Kidney (tissue), 14 donors: Measurements from ENCODE around the gene RXRA. TPM values are rescaled to one million over a fixed set of nuclear protein-coding genes. Genes with fewer than 3 reads are reported as not detected.

Source experiments
- DNase-seq, 5 donors: peaks; one replicate each; pipeline ENCODE4 v3.0.0-alpha.2; 2013 to 2020
- FAIRE-seq: peaks from 2 replicates; lab custom pipeline; 2012; peaks lifted over from hg19 to GRCh38; lab: Jason Lieb, UNC
- H3K27ac ChIP-seq, 2 donors: one replicate each; pipeline ENCODE4 v1.7.0; 2013; ENCODE audit warnings: low read depth in 2 of 2, low read length in 2 of 2, inconsistent platforms in 1 of 2
- H3K27me3 ChIP-seq: one replicate; pipeline ENCODE4 v1.7.1; 2013; ENCODE audit warnings: low read length, inconsistent platforms; ENCODE audit not compliant: control insufficient read depth, insufficient read depth
- H3K36me3 ChIP-seq, 3 donors: one replicate each; pipeline versions ENCODE4 v1.7.0 to v1.7.1; 2013; ENCODE audit warnings: low read length in 3 of 3, control low read depth in 1 of 3, inconsistent platforms in 1 of 3; ENCODE audit not compliant: insufficient read depth in 3 of 3, control insufficient read depth in 2 of 3
- H3K4me1 ChIP-seq, 3 donors: one replicate each; pipeline versions ENCODE4 v1.7.0 to v1.7.1; 2013; ENCODE audit warnings: low read length in 3 of 3, inconsistent platforms in 1 of 3, low read depth in 1 of 3; ENCODE audit not compliant: control insufficient read depth in 2 of 3, insufficient read depth in 2 of 3
- H3K4me3 ChIP-seq, 3 donors: one replicate each; pipeline versions ENCODE4 v1.7.0 to v1.8.1; 2013; ENCODE audit warnings: low read length in 3 of 3, control low read depth in 1 of 3, inconsistent platforms in 1 of 3
- H3K9ac ChIP-seq, 3 donors: one replicate each; pipeline versions ENCODE4 v1.7.0 to v1.7.1; 2013; ENCODE audit warnings: low read length in 3 of 3, control low read depth in 1 of 3, inconsistent platforms in 1 of 3
- H3K9me3 ChIP-seq, 3 donors: one replicate each; pipeline versions ENCODE4 v1.7.0 to v1.7.1; 2013; ENCODE audit warnings: low read length in 3 of 3, control low read depth in 1 of 3, inconsistent platforms in 1 of 3; ENCODE audit not compliant: control insufficient read depth in 2 of 3, insufficient read depth in 1 of 3
- CTCF ChIP-seq: IDR thresholded peaks from 3 replicates; pipeline ENCODE4 v1.5.1; 2012; ENCODE audit warnings: mild to moderate bottlenecking, moderate library complexity, borderline replicate concordance; ENCODE audit not compliant: insufficient read depth; ENCODE audit errors: extremely low read depth
- intact Hi-C: fragments of 100-400 bp; cut with DNase I; formaldehyde crosslinking; loops from one replicate; pipeline ENCODE4 v1.11.1; 2022
- polyA plus RNA-seq: library from polyadenylated mRNA; stranded (reverse); fragments of 350-450 nt; fragmentation: Illumina TruSeq; extraction: RNeasy Lipid Tissue Mini Kit (QIAGEN cat#74804); gene quantifications from one replicate; pipeline ENCODE4 v1.2.3, GENCODE V29; 2014; ENCODE audit warnings: low read depth, low replicate concordance; ENCODE audit not compliant: insufficient read depth
- total RNA-seq: library from RNA; stranded (reverse); fragmentation: NEBNext Ultra II Directional; extraction: Animal tissue kit (Norgen Biotek cat#: 25700); gene quantifications from one replicate; pipeline ENCODE4 v1.2.1, GENCODE V29; 2021
- donor health status: control.
- donor health status: control.
- donor health status: control.
- donor health status: control.
- donor health status: control.
- donor health status: DM: yes; HTN: yes; CAD: no.
- donor health status: Normal renal cell carcinoma (clear cell type).

Gene RXRA
- total and polyA plus RNA-seq, 2 donors from 2014 or later, result 24.0 to 49.5 TPM

GRCh38 chr9:134344800-134345310 lies 18.6 kb downstream of the RXRA start:
- H3K4me1 ChIP-seq, result peaks cover 1 to 81% (median 28%) of the 10 kb centered on the region in 3 donors
- no peaks in the 10 kb centered on the region for H3K9me3 ChIP-seq
- no peaks in the 10 kb centered on the region for H3K36me3 ChIP-seq
- H3K4me3 ChIP-seq, result no peak overlapping the region
- intact Hi-C loops, result no loop called here
- no peak overlapping the region for H3K9ac ChIP-seq
- FAIRE-seq (no peak), DNase-seq (no peak)
- no peak for TF ChIP-seq CTCF
- no peaks in the 10 kb centered on the region for H3K27me3 ChIP-seq
- peak overlapping the region in 1 of 2 donors; percentile 8 for H3K27ac ChIP-seq

- H3K27ac ChIP-seq, result no peak overlapping the region
- DNase-seq (no peak), FAIRE-seq (no peak)
- no peak overlapping the region for H3K4me3 ChIP-seq
- no peak overlapping the region for H3K9ac ChIP-seq
- H3K27me3 ChIP-seq, result no peaks in the 10 kb centered on the region
- H3K36me3 ChIP-seq, result no peaks in the 10 kb centered on the region
- no peaks in the 10 kb centered on the region for H3K9me3 ChIP-seq
- peaks cover 0 to 80% (median 21%) of the 10 kb centered on the region in 3 donors for H3K4me1 ChIP-seq
- intact Hi-C loops, result no loop called here
- no peak for TF ChIP-seq CTCF
Observed at GRCh38 chr9:134345737-134346136, 19.5 kb downstream of the RXRA start.

GRCh38 chr9:134346151-134346550 lies 19.9 kb downstream of the RXRA start:
- H3K9ac ChIP-seq, result no peak overlapping the region
- TF ChIP-seq CTCF, result no peak
- no peak overlapping the region for H3K4me3 ChIP-seq
- no peak for DNase-seq
- no peaks in the 10 kb centered on the region for H3K27me3 ChIP-seq
- FAIRE-seq, result no peak
- H3K4me1 ChIP-seq, result peaks cover 0 to 79% (median 17%) of the 10 kb centered on the region in 3 donors
- intact Hi-C loops, result no loop called here
- H3K36me3 ChIP-seq, result no peaks in the 10 kb centered on the region
- no peak overlapping the region for H3K27ac ChIP-seq
- H3K9me3 ChIP-seq, result no peaks in the 10 kb centered on the region
